Fibroblast of the aortic adventitia (primary cell): Measurements from ENCODE around the gene PAPLN. TPM values are rescaled to one million over a fixed set of nuclear protein-coding genes. Genes with fewer than 3 reads are reported as not detected.

Experiments
- DNase-seq: peaks from one replicate; pipeline ENCODE4 v3.0.0-alpha.2; 2010; ENCODE audit warnings: low read depth
- H3K4me3 ChIP-seq: 2 replicates; pipeline ENCODE4 v1.5.1; 2011; ENCODE audit warnings: low read depth, mild to moderate bottlenecking, control low read depth, low read length, moderate library complexity
- CTCF ChIP-seq: IDR thresholded peaks from 2 replicates; pipeline ENCODE4 v1.5.1; 2011; ENCODE audit warnings: mild to moderate bottlenecking, low read length, control low read depth, inconsistent platforms; ENCODE audit not compliant: insufficient read depth
- total RNA-seq: library from RNA; depleted of rRNA; stranded (reverse); fragments of >200 nt; gene quantifications from 2 replicates; pipeline ENCODE4 v1.2.3, GENCODE V29; 2012; ENCODE audit warnings: low replicate concordance

PAPLN gene
- total RNA-seq, 1 donor, result 3.0 TPM

GRCh38 chr14:73243748-73244147 lies 6.4 kb downstream of the PAPLN start:
- TF ChIP-seq CTCF, result no peak
- H3K4me3 ChIP-seq, result no peak overlapping the region
- DNase-seq, result no peak

DNA sequence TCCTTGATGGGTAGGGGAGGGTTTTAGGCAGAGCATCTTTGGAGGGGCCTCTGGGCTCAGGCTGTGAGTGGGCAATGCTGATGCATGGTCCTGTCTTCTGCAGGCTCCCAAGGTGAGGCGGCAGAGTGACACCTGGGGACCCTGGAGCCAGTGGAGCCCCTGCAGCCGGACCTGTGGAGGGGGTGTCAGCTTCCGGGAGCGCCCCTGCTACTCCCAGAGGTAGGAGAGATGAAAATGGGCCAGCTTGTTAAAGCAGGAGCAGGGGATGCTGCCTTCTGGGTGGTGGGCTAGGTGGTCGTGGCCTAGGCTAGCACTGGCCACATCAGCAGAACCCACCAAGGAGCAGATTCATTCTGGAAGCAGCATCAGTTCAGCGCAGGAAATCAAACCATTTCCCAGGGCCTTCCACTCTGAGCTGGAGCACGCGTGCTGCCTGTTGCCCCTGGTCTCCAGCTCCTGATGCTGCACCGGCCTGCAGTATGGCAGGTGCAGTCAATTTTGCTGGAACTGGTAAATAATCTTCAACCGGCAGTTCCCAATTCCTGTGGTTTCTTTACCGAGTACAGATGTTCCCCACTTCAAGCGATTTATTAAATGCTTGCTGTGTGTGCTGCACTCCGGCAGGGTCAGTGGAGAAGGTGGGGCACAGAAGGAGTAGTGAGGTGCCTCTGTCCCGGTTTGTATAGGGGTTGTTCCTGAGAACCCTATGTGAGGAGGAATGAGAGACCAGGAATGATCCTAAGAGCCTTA lies 7.4 kb downstream of the PAPLN start:
- no peak overlapping the region for H3K4me3 ChIP-seq
- no peak for TF ChIP-seq CTCF

DNA sequence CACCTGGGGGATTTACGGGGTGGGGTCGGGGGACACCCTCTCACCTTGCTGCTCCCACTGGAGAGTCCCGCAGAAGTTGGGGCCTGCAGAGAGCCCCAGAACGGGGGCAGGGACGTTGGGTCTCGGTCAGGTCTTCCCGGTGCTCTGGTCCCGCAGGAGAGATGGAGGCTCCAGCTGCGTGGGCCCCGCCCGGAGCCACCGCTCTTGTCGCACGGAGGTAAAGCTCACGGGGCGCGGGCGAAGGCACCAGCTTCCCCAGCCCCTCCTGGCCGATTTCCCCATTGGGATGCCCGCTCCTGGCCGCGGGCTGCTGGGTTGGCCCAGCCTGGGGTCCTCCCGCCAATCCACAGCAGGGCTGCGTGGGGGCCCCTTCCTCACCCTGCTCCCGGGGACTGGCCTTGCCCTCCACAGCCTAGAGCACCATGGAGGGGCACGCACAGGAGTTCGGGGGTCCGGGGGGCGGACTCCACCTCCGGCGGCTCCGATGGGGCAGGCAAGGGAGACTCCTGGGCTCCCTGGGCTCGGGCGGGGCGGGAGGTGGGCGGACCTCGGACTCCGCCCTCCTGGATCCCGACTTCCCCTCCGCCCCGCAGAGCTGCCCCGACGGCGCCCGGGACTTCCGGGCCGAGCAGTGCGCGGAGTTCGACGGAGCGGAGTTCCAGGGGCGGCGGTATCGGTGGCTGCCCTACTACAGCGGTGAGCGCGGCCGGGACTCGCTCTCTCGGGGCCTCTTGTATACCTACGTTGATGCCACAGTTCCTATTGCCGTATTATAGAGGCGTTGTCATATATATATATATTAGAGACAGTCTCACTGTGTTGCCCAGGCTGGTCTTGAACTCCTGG lies 8.4 kb downstream of the PAPLN start:
- H3K4me3 ChIP-seq, result peak overlapping the region; percentile 71
- DNase-seq, result peak; percentile 54
- TF ChIP-seq CTCF, result no peak

More for the DNA sequence above, 7.4 kb downstream of the PAPLN start:
- no peak for DNase-seq

DNA sequence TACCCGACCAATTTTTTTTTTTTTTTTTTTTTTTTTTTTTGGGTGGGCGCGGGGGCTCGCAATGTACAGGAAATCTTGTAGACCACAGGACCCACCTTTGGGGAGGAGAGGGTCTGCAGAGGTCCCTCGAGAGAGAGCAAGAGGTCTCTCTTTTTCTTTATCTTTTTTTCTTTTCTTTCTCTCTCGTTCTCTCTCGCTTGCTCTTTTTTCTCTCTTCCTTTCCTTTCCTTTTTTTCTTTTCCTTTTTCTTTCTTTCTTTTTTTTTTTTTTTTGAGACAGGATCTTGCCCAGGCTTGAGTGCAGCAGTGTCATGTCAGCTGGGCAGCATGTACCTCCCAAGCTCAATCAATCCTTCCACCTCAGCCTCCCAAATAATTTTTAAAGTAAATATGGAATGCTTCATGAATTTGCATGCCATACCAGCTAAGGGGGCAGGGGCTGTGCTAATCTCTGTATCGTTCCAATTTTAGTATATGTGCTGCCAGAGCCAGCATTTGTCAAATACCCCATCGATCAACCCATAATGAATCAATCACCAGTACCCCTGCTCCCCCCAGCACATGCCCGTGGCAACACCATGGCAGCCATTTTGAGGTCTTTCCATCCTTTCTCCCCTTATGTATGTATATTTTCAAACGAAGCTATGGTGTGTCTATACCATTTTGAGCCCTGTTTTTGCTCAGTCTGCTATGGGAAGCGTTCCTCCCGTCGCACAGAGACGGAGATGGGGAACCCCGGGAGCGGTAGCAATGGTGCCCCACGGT lies 9.3 kb downstream of the PAPLN start:
- DNase-seq, result no peak
- H3K4me3 ChIP-seq, result peak overlapping the region; percentile 71
- TF ChIP-seq CTCF, result no peak

DNA sequence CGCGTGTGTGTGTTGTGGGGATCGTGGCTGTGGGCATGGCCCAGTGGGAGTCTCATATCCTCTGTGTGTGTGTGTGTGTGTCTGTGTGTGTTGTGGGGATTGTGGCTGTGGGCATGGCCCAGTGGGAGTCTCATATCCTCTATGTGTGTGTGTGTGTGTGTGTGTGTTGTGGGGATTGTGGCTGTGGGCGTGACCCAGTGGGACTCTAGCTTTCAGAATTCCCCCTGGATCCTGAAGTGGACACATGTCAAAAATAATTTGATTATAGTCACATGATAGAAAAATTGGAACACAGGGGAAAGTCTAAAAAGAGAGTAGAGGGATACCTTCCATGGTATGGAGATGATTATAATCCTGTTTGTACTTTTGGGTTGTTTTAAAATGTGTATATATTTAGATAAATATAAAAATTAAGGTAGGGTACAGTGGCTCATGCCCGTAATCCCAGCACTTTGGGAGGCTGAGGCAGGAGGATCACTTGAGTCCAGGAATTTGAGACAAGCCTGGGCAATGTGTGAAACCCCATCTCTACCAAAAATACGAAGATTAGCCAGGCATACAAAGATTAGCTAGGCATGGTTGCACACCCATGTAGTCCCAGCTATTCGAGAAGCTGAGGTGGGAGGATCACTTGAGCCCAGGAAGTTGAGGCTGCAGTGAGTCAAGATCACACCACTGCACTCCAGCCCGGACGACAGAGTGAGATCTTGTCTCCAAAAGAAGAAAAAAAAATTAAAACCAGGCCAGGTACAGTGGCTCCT lies 11.0 kb downstream of the PAPLN start:
- no peak for DNase-seq
- no peak overlapping the region for H3K4me3 ChIP-seq
- TF ChIP-seq CTCF, result no peak

DNA sequence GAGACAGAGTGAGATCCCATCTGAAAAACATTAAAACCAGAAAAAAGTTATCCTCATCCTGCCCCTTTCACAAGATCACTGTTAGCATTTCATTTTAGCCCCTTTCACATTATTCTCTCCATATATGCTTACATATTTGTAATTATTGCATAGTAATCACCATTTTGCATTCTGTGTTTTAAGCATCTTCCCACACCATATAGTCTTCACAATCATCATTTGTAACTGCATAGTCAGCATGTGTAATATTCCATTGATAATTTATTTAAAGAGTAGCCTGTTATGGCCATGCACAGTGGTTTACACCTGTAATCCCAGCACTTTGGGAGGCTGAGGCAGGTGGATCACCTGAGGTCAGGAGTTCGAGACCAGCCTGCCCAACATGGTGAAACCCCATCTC lies 11.8 kb downstream of the PAPLN start:
- no peak overlapping the region for H3K4me3 ChIP-seq
- TF ChIP-seq CTCF, result no peak
- DNase-seq, result no peak
